Activated CD8-positive, alpha-beta memory T cell treated with anti-CD3 and anti-CD28 coated beads, Interleukin-2, amount 50 U/mL, for 4 hours (primary cell): ENCODE measurements around the gene ATP2A3.
"Not testable (repeated sequence)": the region's sequence is repeated elsewhere in the genome, so short reads cannot be mapped to it uniquely, and the experiment has no call there.

Experiments used
- DNase-seq: peaks from one replicate; pipeline ENCODE4 v3.0.0-alpha.2; 2020

Gene ATP2A3

DNA sequence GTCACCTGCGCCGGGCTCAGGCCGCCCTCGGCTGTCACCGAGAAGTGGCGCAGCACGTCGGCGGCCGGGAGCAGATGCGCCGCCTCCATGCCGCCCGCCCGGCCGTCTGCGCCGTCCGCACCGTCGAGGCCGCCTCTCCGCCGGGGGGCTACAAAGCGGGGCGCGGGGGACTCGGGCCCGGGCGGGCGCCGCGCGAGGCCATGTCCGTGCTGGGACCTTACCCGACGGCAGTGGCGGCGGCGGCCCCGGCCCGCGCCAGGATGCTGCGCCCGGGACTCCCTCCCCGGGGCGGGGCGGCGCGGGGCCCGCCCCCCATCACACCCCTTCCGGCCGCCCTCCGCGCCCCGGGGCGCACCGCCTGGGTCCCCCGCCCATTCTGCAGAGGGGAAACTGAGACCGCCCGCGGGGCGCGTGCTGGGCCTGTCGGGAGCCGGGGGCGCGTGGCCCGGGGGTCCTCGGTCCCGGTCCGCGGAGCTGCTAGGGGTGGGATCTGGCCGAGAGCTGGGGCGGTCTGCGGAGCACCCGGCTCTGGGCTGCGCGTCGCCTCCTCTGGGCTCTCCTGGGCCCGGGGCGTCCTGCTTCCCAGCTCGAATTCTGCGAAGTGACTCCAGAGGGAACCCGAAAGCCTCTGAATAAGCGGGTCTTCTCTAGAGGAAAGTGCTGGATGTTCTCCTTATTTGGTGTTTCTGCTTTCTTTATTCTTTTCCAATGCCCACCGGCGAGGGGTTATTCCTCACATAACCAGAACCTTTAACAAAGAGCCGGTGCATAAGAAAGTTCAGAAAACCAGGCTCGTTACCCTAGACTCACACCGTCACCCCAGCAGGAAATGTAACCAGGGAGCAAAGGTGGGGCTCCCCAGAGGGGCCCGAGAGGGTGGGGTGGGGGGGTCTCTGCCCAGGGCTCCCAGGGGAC is at the start of gene ATP2A3:
TSS of gene ATP2A3 (minus strand) at position 235 of the 915 bp plus-strand sequence. CDS start at position 89, 146 bp downstream.
- DNase-seq: peak; percentile 72

DNA sequence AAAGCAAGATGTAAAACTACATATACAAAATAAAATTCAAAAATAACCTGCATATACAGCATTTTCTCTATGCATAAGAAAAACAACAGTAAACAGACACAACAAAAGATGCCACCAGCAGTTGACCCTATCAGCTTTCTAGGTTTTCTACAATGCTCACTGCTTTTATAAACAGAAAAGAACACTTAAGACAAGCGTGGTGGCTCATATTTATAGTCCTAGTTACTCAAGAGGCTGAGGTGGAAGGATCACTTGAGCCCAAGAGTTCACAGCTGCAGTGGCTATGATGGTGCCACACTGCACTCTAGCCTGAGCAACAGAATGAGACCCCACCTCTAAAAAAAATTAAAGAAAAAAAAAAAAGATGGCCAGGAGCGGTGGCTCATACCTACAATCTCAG is 46.5 kb upstream of the ATP2A3 start:
- no peak for DNase-seq

DNA sequence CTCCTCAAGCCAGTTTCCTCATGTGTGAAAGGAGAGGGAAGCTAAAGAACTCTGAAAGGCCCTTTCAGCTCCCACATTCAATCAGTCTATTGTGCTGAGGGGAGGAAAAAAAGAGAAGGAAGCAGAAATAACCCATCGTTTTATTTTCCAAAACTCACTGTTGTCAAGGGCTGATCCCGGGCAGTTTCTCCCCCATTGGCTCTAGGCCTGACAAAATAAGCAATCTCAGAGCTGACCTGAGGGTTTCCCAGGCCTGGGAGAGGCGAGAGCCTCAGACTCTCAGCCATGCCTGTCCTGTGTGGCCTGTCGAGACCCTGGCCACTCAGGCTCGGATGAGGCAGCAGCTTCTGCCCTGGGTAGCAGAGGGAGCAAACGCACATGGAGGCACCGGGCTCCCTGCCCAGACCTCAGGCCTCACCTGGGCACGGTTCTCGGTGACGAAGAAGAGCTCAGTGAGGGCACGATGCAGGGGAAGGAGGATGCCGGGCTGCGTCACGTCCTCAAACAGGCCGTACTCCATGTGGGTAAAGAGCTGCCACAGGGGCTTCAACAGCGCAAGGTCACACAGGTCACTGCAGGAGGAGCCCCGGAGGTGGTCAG is 45.0 kb upstream of the ATP2A3 start:
- DNase-seq: no peak

DNA sequence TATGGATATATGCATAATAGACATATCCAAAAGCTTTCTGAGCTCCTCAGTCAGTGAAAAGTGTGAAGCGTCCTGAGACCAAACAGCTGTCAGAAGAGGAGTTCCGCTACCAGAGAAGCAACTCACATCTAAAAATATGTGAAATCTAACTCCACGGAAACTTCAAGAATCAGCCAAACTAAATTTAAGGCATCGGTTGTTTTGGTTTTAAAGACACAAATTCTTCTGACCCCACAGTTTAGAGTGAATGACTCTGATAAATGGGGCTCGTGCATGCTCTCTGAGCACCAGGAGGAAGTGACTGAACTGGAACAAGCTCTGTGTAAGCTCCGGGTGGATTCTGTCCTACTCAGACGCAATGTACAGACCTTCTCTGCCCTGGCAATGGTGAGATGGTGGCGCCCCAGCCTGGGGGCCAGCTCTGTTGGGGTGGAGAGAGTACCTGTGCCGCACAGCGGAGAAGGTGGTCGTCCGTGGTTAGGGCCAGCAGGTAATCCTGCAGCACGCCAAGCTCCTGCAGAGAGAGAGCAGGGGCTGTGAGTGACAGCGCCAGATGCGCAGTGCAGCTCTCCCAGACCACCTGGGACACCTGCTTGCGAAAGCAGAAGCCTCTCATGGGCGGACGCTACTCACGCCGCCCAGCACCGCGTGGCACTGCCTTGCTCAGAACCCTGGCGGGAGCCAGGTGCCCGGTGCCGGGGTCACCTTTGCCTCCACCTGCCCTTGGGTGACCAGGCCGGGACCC is 44.4 kb upstream of the ATP2A3 start:
- no peak for DNase-seq

DNA sequence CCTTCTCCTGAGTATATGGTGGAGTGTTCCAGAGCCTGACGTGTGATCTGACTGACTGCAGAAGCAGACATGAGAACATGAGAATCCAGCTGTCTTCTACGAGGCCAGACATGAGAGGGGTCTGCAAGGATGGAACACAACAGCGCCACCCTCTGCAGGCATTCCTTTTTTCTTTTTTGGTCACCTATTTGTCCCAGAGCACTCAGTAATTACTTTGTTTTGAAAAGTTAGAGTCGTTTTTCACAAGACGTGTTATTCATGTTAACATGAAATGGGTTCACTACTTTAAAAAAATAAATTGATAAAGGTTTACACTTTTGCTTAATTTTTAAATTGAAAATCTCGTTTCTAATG is 43.8 kb upstream of the ATP2A3 start:
- no peak for DNase-seq

DNA sequence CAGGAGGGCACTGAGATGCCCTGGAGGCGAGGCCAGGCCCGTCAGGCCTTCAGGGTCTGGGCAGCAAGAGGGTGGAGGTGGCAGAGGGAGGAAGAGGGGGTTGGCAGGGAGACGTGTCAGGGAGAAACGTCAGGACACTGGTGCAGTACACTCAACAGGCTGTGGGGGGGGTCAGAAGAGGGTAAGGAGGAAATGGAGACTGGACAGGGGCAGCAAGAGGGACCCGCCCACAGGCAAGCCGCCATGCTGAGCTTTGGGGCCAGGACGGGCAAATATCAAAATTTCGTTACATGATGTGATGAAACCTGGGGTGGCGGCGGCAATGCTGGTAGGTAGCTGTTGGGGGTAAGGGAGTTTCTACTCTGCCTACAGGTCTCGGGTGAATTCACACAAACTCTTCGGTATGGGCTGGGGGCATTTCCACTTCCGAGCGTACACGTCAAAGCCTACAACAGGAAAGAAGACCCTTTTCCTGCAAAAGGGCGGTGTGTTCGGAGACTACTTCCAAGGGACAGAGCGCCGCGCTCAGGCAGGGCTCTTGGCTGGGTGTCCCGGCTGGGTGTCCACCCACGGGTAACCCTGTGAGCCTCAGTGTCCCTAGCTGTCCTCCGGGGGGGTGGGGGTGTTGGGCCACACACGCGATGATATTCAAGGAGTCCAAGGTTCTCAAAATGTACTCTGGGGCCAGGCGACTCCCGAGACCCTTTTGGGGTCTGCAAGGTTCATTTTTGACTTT is 43.3 kb upstream of the ATP2A3 start:
- DNase-seq: no peak

DNA sequence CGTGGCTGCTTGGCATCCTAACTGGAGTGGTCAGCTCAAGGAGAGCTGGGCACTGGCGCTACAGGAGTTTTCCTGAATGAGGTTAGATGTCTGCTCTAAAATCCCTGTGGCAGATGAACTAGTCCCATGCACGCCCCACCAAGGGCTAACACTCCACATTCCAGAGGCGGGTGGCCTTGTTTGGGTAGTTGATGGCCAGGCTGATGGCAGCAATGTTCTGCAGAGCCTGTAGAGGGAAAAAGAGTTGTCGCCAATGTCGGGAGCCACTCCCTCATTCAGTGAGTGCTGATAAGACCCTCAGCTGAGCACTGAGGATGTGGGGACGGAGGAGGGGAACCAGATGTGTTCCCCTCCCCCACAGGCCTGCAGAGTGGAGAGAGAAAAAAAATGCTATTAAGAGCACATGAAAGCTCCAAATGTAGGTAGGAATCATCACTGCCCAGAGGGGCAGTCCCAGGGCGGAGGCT is 42.5 kb upstream of the ATP2A3 start:
- DNase-seq: no peak

DNA sequence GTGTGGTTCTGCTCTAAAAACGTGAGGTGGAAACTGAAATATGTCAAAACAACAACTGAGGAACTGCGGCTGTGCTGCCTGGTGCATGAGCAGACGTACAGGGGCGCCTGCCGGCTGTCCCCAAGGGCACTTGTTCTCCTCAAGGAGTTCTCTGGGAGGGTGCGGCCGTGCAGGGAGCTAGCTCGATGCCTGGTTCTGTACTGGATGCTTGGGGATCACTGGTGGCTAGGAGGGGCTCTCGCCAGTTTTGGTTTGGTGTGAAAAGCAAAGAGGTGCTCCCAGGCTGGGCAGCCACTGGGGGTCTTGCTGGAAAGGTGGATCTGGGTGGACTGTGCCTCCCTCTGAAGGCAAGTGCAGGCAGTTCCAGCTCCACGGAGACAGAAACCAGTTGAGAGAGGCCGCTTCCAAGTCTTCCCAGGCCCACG is 41.9 kb upstream of the ATP2A3 start:
- DNase-seq: no peak

DNA sequence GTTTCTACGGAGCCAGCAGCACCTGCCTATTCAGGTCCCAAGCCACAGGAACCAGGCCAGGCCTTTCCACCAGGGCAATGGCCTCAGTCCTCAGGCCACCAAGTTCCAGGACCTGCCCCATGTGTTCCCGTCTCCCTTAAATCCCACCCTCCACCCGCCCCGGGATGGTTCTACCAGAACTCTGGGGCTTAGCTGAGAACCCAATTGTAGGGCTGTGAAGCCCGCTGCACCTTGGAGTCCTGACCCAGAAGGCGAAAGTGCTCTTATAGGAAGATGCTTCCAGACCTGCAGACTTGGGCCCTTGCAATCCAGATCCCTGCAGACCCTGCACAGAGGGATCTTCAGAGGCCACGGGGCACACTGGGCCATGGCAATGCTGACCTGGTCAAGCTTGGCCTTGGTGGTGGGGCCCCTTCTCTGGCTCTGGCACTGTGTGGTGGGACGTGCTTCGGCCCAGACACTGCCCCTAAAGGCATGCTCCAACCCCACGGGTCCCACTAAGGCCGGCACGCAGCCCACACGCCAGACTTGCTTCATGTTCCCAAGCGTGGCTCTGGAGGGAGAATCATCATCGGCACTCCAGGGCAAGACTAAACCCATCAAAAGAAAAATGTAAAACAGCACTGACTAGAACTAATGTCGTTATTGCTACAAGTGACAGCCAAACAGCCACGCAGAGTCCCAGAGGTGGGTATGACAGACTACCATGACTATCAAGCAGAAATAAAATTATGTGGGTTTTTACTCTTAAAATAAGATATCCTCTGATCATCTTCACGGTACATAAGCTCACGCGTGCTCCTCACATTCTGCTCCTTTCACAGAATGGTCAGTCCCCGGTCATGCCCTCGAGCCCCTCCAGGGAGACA is 41.3 kb upstream of the ATP2A3 start:
- no peak for DNase-seq

DNA sequence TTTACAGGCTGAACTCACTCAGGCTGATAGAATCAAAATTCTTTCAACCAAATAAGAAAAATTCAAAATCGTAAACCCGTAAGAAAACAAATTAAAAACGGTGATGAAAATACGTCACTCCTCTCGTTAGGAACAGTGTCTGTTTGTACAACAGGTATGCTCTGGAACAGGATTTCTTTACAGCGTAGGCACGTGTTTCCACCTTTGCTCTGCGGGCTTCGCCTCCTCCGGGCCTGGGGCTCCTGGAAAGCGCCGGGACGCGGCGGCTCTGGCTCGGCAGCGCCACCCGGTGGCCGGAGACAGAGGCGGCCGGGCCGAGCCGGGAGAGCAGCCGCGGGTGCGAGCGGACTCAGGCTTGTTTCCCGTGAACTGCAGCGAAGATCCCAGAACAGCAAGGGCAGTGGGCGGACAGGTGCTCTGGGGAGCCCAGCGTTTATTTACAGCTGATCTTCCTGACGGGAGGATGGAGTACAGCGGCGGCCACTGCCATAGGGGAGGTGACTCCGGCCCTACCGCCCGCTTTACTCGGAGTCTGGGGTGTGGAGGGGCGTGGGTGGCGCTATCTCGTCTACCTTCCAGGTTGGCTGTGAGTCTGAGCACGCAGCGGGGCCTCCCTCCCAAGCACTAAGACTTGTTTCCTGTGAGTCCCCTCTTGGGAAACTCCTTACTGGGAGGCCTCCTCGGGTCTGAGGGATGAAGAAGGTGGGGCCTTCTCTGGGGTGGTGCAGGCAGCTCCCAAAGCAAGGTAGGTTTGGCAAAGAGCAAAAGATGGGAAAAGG is 40.5 kb upstream of the ATP2A3 start:
- DNase-seq: peak; percentile 59

DNA sequence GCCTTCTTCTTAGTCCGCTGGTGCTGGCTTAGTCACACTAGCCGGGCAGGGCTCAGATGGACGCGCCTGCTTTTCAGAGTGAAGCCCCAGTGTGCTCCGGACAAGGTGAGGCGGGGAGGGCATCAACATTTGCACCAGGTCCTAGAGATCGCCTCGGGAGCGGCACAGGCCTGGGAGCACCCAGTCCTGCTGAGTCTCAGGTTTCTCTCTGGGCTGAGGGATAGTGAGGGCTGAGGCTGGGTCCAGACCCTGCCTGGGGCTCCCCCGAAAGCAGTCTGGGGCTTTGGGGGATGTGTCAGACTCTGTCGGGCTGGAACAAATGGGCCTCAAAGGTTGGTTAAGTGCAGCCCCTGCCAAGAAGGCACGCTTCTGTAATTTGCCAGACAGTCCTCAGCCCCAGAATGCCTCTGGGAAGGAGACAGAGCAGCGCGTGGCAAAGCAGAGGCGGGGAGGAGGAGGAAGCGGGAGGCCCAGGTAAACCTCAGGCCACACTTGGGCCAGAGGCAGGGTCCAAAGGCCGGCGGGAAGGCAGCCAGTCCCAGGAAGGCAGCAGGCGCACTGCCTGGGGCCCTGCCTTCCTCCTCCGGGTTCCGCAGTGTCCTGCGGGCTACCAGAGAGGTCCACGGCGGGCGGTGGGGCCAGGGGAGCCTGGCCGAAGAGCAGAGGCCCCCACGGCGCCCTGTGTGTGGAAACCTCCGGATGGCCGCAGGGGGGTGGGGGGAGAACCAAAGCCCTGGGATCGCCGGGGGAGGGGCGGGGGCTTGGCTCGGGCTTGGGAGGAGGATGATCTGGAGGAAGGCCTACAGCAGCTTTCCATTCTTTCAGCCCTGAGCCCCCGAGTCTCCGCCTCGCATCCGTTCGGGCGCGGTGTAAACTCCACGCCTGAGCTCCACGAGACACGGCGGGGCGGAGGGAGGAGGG is 39.5 kb upstream of the ATP2A3 start:
- no peak for DNase-seq

DNA sequence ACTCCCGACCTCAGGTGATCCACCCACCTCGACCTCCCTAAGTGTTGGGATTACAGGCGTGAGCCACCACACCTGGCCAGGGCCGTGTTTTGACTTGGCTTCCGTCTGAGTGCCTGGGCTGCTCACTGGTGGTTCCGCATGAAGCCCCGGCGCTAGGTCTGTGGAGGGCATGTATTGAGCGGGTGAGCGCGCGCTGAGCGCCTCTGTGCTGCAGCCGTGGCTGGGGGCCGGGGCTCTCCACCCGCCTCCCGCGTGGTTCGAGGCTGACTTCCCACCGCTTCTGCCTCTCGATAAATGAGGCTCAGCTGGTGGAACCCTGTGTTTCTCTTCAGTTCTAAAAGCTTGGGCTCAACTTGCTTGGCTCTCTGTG is 38.9 kb upstream of the ATP2A3 start:
- no peak for DNase-seq

DNA sequence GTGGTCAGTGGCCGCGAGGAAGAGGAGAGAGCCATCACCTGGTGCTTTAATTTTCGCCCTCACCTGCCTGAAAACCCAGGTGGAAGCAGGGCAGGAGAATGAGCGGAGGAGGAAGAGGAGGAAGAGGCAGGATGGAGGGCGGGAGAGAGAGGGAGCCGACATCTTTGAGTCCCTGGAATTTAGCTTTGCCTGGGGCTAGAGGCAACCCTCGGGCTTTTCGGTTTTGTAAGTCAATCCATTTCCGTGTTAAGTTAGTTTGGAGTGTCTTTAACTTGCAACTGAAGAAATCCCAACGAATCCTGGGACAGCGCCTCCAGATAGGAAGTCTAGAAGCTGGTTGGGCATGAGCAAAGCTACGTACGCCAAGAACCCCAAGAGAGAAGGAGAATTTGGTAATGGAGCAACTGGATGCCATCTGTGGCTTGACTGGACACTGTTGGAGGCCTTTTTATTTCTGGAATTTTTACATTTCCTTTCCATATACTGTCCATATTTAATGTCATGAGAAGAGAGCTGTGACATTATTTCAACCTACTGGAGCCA is 36.9 kb upstream of the ATP2A3 start:
- no peak for DNase-seq

DNA sequence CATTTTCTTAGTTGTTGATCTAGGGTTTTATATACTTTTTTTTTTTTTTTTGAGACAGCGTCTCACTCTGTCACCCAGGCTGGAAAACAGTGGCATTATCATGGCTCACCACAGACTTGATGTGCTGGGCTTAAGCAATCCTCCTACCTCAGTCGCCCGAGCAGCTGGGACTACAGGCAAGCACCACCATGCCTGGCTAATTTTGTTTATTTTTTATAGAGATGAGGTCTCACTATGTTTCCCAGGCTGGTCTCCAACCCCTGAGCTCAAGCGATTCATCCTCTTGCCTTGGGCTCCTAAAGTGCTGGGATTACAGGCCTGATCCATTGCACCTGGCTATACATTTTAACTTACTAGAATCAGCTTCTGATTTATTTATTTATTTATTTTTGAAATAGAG is 34.2 kb upstream of the ATP2A3 start:
- no peak for DNase-seq

DNA sequence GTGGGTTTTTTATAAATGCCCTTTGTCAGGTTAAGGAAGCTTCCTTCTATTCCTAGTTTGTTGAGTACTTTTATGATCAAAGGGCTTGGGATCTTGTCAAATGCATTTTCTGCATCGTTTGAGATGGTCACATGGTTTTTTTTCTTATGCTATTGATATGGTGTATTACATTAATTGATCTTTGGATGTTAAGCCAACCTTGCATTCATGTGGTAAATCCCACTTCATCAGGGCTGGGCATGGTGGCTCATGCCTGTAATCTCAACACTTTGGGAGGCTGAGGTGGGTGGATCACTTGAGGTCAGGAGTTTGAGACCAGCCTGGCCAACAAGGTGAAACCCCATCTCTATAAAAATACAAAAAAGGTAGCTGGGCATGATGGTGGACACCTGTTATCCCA is 30.8 kb upstream of the ATP2A3 start:
- no peak for DNase-seq

DNA sequence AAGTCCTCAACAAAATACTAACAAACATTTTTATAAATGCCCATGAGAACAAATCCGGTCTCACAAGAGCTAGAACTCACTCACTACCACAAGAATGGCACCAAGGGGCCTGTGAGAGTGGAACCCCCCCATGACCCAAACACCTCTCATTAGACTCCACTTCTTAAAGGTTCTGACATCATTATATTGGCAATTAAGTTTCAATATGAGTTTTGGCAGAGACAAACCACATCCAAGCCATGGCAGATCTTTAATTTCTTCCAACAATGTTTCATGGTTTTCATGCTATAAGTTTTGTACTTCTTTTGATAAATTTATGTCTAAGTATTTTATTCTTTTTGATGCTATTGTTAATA is 30.0 kb upstream of the ATP2A3 start:
- DNase-seq: no peak

DNA sequence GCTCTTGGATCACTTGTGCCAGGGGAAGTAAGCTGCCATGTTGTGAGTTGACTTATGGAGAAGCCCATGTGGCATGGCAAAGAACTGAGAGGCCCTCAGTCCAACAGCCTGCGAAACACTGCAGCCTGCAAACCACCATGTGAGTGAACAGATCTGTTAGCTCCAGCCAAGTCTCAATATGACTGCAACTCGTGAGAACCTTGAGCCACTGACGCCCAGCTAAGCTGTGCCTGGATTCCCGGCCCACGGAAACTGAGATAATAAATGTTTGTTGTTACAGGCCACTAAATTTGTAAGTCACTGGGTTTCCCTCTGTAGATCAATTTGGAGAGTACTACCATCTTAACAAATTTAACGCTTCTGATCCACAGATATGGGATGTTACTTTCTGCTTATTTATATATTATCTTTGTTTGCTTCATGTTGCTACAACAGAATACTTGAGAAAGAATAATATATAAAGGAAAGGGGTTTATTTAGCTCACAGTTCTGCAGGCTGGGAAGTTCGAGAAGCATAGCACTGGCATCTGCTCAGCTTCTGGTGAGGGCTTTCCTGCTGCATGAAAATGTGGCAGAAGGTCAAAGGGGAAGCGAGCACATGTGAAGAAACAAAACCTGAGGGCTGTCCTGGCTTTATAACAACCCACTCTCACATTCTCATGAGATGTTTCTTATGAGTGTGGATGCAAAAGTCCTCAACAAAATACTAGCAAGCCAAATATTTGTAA is 29.4 kb upstream of the ATP2A3 start:
- DNase-seq: no peak

DNA sequence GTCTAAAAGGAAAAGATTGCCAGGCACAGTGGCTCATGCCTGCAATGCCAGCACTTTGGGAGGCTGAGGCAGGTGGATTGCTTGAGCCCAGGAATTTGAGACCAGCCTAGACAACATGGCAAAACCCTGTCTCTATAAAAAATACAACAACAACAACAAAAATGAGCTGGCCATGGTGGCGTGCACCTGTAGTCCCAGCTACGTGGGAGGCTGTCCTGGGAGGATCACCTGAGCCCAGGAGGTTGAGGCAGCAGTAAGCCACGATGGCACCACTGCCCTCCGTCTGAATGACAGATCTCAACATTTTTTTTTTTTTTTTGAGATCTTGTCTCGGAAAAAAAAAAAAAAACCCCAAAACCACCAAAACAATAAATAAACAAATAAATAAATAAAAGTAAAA is 28.1 kb upstream of the ATP2A3 start:
- no peak for DNase-seq

DNA sequence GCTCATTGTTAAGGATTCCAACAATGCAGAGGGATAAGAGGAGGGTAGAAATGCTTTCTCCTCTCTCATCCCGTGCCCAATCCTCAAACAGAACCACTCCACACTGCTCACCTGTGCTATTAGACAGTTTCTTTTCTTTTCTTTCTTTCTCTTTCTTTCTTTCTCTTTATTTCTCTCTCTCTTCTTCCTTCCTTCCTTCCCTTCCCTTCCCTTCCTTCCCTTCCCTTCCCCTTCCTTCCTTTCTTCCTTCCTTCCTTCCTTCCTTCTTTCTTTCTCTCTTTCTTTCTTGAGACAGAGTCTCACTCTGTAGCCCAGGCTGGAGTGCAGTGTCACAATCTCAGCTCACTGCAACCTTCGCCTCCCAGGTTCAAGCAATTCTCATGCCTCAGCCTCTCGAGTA is 27.5 kb upstream of the ATP2A3 start:
- not testable (repeated sequence) for DNase-seq
